K562 (cell line): ENCODE measurements around the gene ANKRD13A. TPM values are rescaled to one million over a fixed set of nuclear protein-coding genes. Genes with fewer than 3 reads are reported as not detected.

Experiments used
- ATAC-seq: fragments of 200-7000 bp; cut with Tn5 transposase; 3 replicates; pipeline ENCODE4 v1.9.1; 2020; ENCODE audit warnings: moderate library complexity
- BruUV-seq: library from RNA; stranded (reverse); fragments of 400-500 nt; replicated peaks from 2 replicates; lab custom pipeline; 2021; lab: Mats Ljungman, UMichigan
- CTCF ChIA-PET: fragments of 300-600 bp; formaldehyde crosslinking; extraction: SDS; loops from one replicate; lab custom pipeline; 2021; ENCODE audit warnings: low intra/inter-chr PET ratio; lab: Yijun Ruan, JAX
- POLR2A ChIA-PET: fragments of 300-600, 350-650 bp; sonication (Branson Sonifier 250); formaldehyde crosslinking; extraction: SDS; loops from one replicate; lab custom pipeline; 2021; ENCODE audit warnings: antibody characterized with exemption, inconsistent platforms; lab: Yijun Ruan, JAX
- DNase-seq, 4 experiments: peaks; one replicate each; pipeline versions ENCODE4 v3.0.0 to v3.0.0-alpha.2; 2011 to 2018; ENCODE audit warnings: low spot score in 3 of 4, mixed read lengths in 3 of 4; ENCODE audit errors: extremely low read depth in 1 of 4
- FAIRE-seq: peaks from 2 replicates; lab custom pipeline; 2011; peaks lifted over from hg19 to GRCh38; lab: Jason Lieb, UNC
- H2AFZ ChIP-seq: 2 replicates; pipeline ENCODE4 v1.6.0; 2011; ENCODE audit warnings: low read depth, low read length, control low read depth, inconsistent platforms
- H3K27ac ChIP-seq: fragments of 200-600 bp; 3 replicates; pipeline ENCODE4 v1.8.0; 2011; ENCODE audit warnings: low read depth, mild to moderate bottlenecking, control low read depth, inconsistent platforms, low read length, moderate library complexity, mixed read lengths; ENCODE audit errors: extremely low read depth
- H3K27me3 ChIP-seq, 2 experiments: fragments of 300-600 bp in 1 of 2; 2 replicates in 1 of 2; 3 replicates in 1 of 2; pipeline versions ENCODE4 v1.6.0 to v1.8.0; 2011; ENCODE audit warnings: inconsistent platforms in 2 of 2, low read length in 2 of 2, mild to moderate bottlenecking in 1 of 2, mixed read lengths in 1 of 2, moderate library complexity in 1 of 2; ENCODE audit not compliant: control insufficient read depth in 2 of 2, insufficient read depth in 2 of 2
- H3K36me3 ChIP-seq: fragments of 300-600 bp; 3 replicates; pipeline ENCODE4 v1.8.0; 2011; ENCODE audit warnings: mild to moderate bottlenecking, low read length, inconsistent platforms; ENCODE audit not compliant: control insufficient read depth, insufficient read depth
- H3K4me1 ChIP-seq, 2 experiments: fragments of 200-600 bp in 1 of 2; replicated peaks in 1 of 2; 2 replicates in 1 of 2; 3 replicates in 1 of 2; pipeline versions ENCODE4 v1.5.1 to v1.8.0; 2011; ENCODE audit warnings: inconsistent platforms in 2 of 2, low read length in 2 of 2, mild to moderate bottlenecking in 1 of 2, mixed read lengths in 1 of 2, moderate library complexity in 1 of 2; ENCODE audit not compliant: control insufficient read depth in 2 of 2, insufficient read depth in 2 of 2
- H3K4me2 ChIP-seq: 2 replicates; pipeline ENCODE4 v1.6.1; 2011; ENCODE audit warnings: low read length, control low read depth, inconsistent platforms, mixed read lengths; ENCODE audit not compliant: insufficient read depth
- H3K4me3 ChIP-seq: fragments of 200-600 bp; sonication (generic), shearing (Covaris generic); 2 replicates; pipeline ENCODE4 v1.5.1; 2016; ENCODE audit warnings: control low read depth, inconsistent platforms
- H3K79me2 ChIP-seq: fragments of 200-600 bp; 3 replicates; pipeline ENCODE4 v1.8.0; 2011; ENCODE audit warnings: low read length, inconsistent platforms; ENCODE audit not compliant: control insufficient read depth, insufficient read depth
- H3K9ac ChIP-seq, 2 experiments: 2 replicates each; pipeline versions ENCODE4 v1.6.0 to v1.6.1; 2011; ENCODE audit warnings: low read depth in 2 of 2, low read length in 2 of 2, control low read depth in 1 of 2, inconsistent platforms in 1 of 2, mild to moderate bottlenecking in 1 of 2, mixed read lengths in 1 of 2; ENCODE audit not compliant: insufficient read depth in 1 of 2
- H3K9me1 ChIP-seq: one replicate; pipeline ENCODE4 v1.6.0; 2011; ENCODE audit warnings: inconsistent platforms, mild to moderate bottlenecking, low read length, moderate library complexity; ENCODE audit not compliant: control insufficient read depth, insufficient read depth
- H3K9me3 ChIP-seq: replicated peaks from 2 replicates; pipeline ENCODE4 v1.5.1; 2011; ENCODE audit warnings: low read depth, low read length, inconsistent platforms; ENCODE audit not compliant: control insufficient read depth, insufficient read depth
- H4K20me1 ChIP-seq: replicated peaks from 2 replicates; pipeline ENCODE4 v1.6.1; 2011; ENCODE audit warnings: low read length, inconsistent platforms, mixed read lengths; ENCODE audit not compliant: control insufficient read depth, insufficient read depth
- ADNP ChIP-seq: fragments of 200-800 bp; sonication (Bioruptor generic); IDR thresholded peaks from 2 replicates; pipeline ENCODE4 v1.6.1; 2016; ENCODE audit warnings: missing genetic modification characterization, missing compliant biosample characterization
- ARHGAP35 ChIP-seq: fragments of 450-650 bp; IDR thresholded peaks from 2 replicates; pipeline ENCODE4 v1.6.1; 2018; ENCODE audit not compliant: partially characterized antibody
- C11orf30 ChIP-seq: fragments of 450-650 bp; IDR thresholded peaks from 2 replicates; pipeline ENCODE4 v1.6.1; 2016; ENCODE audit warnings: low read depth, mild to moderate bottlenecking
- FOXJ2 ChIP-seq: fragments of 200-800 bp; sonication (Bioruptor generic); IDR thresholded peaks from 2 replicates; pipeline ENCODE4 v1.6.1; 2016; ENCODE audit warnings: missing genetic modification characterization, missing compliant biosample characterization
- HMGN3 ChIP-seq: IDR thresholded peaks from 2 replicates; pipeline ENCODE4 v1.6.1; 2011; ENCODE audit warnings: borderline replicate concordance, low read depth, mild to moderate bottlenecking, mixed read lengths, low read length; ENCODE audit not compliant: insufficient read length; ENCODE audit errors: extremely low read depth
- HNRNPUL1 ChIP-seq: fragments of 200-400 bp; formaldehyde crosslinking; IDR thresholded peaks from 2 replicates; pipeline ENCODE4 v1.6.1; 2017; ENCODE audit warnings: low read length
- SP1 ChIP-seq: sonication (generic); formaldehyde crosslinking; IDR thresholded peaks from 2 replicates; pipeline ENCODE4 v1.8.1; 2022; ENCODE audit warnings: mild to moderate bottlenecking, missing genetic modification reagents
- WGBS: fragments of 100-300 bp; shearing (Covaris generic); methylation state at CpG from one replicate; pipeline ENCODE4 v1.1.6; 2016; ENCODE audit warnings: low coverage, mixed read lengths; ENCODE audit not compliant: insufficient coverage; ENCODE audit errors: missing lambda C conversion rate; 5-methylcytosine and 5-hydroxymethylcytosine counted together
- in situ Hi-C: fragments of 300-500 bp; cut with MboI; formaldehyde crosslinking; loops from 4 replicates; pipeline ENCODE4 v1.15.0; 2018; ENCODE audit warnings: inconsistent platforms, mixed read lengths
- intact Hi-C: fragments of 100-400 bp; cut with micrococcal nuclease; formaldehyde crosslinking; loops from 2 replicates; pipeline ENCODE4 v1.14.2; 2022
- polyA plus RNA-seq, 8 experiments: library from polyadenylated mRNA; depleted of rRNA in 4 of 8; stranded (reverse) in 5 of 8; unstranded in 3 of 8; fragments of >200 nt; fragmentation: Nextera tagmentation in 2 of 8; fragmentation: Illumina TruSeq in 1 of 8; extraction: Ambion mirVana in 2 of 8; extraction: Trizol in 1 of 8; gene quantifications; 2 replicates each; pipeline versions ENCODE4 v1.2.1 to v1.2.3, GENCODE V29; 2011 to 2014; ENCODE audit warnings: inconsistent platforms in 1 of 8, missing spikeins in 1 of 8
- total RNA-seq, 7 experiments: library from RNA; depleted of rRNA in 6 of 7; stranded (reverse); fragments of >200 nt in 6 of 7; fragmentation: Illumina TruSeq in 2 of 7; extraction: Trizol in 2 of 7; gene quantifications; 2 replicates each; pipeline versions ENCODE4 v1.2.1 to v1.2.3, GENCODE V29; 2011 to 2021; ENCODE audit warnings: low replicate concordance in 1 of 7
- TF ChIP-seq, protein P1 (sequence below): fragments of 450-650 bp; IDR thresholded peaks from 2 replicates; pipeline ENCODE4 v1.6.1; 2016; ENCODE audit warnings: mild to moderate bottlenecking, moderate library complexity
- TF ChIP-seq, protein P2 (sequence below): fragments of 450-650 bp; IDR thresholded peaks from 2 replicates; pipeline ENCODE4 v1.6.1; 2016; ENCODE audit warnings: antibody characterized with exemption

Gene ANKRD13A
- total and polyA plus RNA-seq, 9 of the 15 experiments (the other 6 are each of a cell fraction or from before 2014, with no cell fraction given), result 5.0 to 55.0 (median 41.5) TPM

DNA sequence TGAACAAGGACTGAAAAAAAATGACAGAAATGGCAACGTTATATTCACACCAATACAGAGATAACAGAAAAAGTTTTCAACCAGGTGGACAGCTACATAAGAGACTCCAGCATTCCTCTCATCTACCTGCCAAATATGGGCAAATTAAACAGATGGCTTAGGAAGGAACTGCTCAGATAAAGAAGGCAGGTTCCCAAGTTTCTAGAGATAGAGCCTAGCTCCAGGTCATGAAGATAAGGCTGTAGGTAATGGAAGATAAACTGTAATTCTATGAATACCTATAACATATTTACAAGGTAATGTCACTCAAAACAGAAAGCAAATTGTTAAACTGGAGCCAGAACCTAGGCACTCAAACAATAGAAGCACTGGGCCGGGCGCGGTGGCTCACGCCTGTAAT lies 45.6 kb upstream of the ANKRD13A start:
- H3K9me3 ChIP-seq, result no peaks in the 10 kb centered on the region
- H4K20me1 ChIP-seq, result no peaks in the 10 kb centered on the region
- no peak overlapping the region for H3K27ac ChIP-seq
- ATAC-seq (no peak), FAIRE-seq (no peak), DNase-seq (no peak)
- no peak overlapping the region for H3K9ac ChIP-seq
- no peaks in the 10 kb centered on the region for H3K9me1 ChIP-seq
- no peaks in the 10 kb centered on the region for H3K4me1 ChIP-seq
- H3K79me2 ChIP-seq, result no peaks in the 10 kb centered on the region
- ChIA-PET CTCF (no interaction called here), POLR2A (no interaction called here)
- TF ChIP-seq HMGN3 (no peak), C11orf30 (no peak), HNRNPUL1 (no peak), ARHGAP35 (no peak), FOXJ2 (tag) (no peak), SP1 (CRISPR knock-in tag) (no peak), ADNP (tag) (no peak)
- TF ChIP-seq, protein P1, sequence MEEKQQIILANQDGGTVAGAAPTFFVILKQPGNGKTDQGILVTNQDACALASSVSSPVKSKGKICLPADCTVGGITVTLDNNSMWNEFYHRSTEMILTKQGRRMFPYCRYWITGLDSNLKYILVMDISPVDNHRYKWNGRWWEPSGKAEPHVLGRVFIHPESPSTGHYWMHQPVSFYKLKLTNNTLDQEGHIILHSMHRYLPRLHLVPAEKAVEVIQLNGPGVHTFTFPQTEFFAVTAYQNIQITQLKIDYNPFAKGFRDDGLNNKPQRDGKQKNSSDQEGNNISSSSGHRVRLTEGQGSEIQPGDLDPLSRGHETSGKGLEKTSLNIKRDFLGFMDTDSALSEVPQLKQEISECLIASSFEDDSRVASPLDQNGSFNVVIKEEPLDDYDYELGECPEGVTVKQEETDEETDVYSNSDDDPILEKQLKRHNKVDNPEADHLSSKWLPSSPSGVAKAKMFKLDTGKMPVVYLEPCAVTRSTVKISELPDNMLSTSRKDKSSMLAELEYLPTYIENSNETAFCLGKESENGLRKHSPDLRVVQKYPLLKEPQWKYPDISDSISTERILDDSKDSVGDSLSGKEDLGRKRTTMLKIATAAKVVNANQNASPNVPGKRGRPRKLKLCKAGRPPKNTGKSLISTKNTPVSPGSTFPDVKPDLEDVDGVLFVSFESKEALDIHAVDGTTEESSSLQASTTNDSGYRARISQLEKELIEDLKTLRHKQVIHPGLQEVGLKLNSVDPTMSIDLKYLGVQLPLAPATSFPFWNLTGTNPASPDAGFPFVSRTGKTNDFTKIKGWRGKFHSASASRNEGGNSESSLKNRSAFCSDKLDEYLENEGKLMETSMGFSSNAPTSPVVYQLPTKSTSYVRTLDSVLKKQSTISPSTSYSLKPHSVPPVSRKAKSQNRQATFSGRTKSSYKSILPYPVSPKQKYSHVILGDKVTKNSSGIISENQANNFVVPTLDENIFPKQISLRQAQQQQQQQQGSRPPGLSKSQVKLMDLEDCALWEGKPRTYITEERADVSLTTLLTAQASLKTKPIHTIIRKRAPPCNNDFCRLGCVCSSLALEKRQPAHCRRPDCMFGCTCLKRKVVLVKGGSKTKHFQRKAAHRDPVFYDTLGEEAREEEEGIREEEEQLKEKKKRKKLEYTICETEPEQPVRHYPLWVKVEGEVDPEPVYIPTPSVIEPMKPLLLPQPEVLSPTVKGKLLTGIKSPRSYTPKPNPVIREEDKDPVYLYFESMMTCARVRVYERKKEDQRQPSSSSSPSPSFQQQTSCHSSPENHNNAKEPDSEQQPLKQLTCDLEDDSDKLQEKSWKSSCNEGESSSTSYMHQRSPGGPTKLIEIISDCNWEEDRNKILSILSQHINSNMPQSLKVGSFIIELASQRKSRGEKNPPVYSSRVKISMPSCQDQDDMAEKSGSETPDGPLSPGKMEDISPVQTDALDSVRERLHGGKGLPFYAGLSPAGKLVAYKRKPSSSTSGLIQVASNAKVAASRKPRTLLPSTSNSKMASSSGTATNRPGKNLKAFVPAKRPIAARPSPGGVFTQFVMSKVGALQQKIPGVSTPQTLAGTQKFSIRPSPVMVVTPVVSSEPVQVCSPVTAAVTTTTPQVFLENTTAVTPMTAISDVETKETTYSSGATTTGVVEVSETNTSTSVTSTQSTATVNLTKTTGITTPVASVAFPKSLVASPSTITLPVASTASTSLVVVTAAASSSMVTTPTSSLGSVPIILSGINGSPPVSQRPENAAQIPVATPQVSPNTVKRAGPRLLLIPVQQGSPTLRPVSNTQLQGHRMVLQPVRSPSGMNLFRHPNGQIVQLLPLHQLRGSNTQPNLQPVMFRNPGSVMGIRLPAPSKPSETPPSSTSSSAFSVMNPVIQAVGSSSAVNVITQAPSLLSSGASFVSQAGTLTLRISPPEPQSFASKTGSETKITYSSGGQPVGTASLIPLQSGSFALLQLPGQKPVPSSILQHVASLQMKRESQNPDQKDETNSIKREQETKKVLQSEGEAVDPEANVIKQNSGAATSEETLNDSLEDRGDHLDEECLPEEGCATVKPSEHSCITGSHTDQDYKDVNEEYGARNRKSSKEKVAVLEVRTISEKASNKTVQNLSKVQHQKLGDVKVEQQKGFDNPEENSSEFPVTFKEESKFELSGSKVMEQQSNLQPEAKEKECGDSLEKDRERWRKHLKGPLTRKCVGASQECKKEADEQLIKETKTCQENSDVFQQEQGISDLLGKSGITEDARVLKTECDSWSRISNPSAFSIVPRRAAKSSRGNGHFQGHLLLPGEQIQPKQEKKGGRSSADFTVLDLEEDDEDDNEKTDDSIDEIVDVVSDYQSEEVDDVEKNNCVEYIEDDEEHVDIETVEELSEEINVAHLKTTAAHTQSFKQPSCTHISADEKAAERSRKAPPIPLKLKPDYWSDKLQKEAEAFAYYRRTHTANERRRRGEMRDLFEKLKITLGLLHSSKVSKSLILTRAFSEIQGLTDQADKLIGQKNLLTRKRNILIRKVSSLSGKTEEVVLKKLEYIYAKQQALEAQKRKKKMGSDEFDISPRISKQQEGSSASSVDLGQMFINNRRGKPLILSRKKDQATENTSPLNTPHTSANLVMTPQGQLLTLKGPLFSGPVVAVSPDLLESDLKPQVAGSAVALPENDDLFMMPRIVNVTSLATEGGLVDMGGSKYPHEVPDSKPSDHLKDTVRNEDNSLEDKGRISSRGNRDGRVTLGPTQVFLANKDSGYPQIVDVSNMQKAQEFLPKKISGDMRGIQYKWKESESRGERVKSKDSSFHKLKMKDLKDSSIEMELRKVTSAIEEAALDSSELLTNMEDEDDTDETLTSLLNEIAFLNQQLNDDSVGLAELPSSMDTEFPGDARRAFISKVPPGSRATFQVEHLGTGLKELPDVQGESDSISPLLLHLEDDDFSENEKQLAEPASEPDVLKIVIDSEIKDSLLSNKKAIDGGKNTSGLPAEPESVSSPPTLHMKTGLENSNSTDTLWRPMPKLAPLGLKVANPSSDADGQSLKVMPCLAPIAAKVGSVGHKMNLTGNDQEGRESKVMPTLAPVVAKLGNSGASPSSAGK, result no peak
- TF ChIP-seq, protein P2, sequence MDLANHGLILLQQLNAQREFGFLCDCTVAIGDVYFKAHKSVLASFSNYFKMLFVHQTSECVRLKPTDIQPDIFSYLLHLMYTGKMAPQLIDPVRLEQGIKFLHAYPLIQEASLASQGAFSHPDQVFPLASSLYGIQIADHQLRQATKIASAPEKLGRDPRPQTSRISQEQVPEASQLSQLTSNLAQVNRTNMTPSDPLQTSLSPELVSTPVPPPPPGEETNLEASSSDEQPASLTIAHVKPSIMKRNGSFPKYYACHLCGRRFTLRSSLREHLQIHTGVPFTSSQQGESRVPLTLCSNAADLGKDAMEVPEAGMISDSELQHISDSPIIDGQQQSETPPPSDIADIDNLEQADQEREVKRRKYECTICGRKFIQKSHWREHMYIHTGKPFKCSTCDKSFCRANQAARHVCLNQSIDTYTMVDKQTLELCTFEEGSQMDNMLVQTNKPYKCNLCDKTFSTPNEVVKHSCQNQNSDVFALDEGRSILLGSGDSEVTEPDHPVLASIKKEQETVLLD, result no peak
- intact Hi-C loops (no loop called here), in situ Hi-C loops (no loop called here)
- H3K4me3 ChIP-seq, result no peak overlapping the region
- peaks cover 50% of the 10 kb centered on the region for H3K36me3 ChIP-seq
- no TSS peak for BruUV-seq
- WGBS, result 83% methylated on average over 5 of the region's 5 CpGs
- H3K27me3 ChIP-seq, result no peaks in the 10 kb centered on the region
- H2AFZ ChIP-seq, result no peak overlapping the region
- H3K4me2 ChIP-seq, result no peak overlapping the region
